ENCODE data around the gene ZNF197. TPM values are rescaled to one million over a fixed set of nuclear protein-coding genes. Genes with fewer than 3 reads are reported as not detected.

The ZNF197 gene
- total and polyA plus RNA-seq, 8 donors = 5.3 to 12.1 (median 6.7) TPM

GRCh38 chr3:44687898-44688297, 63.1 kb downstream of the ZNF197 start:
- no peak for ATAC-seq
- Histone ChIP-seq H3K36me3 (no peaks in the 10 kb centered on the region), H3K4me3 (no peak overlapping the region), H3K27me3 (peaks cover 0 to 12% (median 0%) of the 10 kb centered on the region in 4 donors), H3K9me3 (no peaks in the 10 kb centered on the region), H3K4me1 (peaks cover 0 to 5% (median 4%) of the 10 kb centered on the region in 3 donors), H3K27ac (no peak overlapping the region)
- no peak for DNase-seq
- TF ChIP-seq, protein P1, sequence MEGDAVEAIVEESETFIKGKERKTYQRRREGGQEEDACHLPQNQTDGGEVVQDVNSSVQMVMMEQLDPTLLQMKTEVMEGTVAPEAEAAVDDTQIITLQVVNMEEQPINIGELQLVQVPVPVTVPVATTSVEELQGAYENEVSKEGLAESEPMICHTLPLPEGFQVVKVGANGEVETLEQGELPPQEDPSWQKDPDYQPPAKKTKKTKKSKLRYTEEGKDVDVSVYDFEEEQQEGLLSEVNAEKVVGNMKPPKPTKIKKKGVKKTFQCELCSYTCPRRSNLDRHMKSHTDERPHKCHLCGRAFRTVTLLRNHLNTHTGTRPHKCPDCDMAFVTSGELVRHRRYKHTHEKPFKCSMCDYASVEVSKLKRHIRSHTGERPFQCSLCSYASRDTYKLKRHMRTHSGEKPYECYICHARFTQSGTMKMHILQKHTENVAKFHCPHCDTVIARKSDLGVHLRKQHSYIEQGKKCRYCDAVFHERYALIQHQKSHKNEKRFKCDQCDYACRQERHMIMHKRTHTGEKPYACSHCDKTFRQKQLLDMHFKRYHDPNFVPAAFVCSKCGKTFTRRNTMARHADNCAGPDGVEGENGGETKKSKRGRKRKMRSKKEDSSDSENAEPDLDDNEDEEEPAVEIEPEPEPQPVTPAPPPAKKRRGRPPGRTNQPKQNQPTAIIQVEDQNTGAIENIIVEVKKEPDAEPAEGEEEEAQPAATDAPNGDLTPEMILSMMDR (IDR thresholded peaks at IDR 0.05) = no peak
- intact Hi-C loops (cut with DNase I) = no loop called here
- WGBS, 2 donors = 25 to 36% methylated on average over 1 of the region's 1 CpG
- FAIRE-seq = no peak

Other genes with a start within 250 kb of the ZNF197 start
- gene ZNF445, start 147.4 kb upstream of the ZNF197 start, total RNA-seq = 10 to 100 TPM in 1 of 6 donors, 1 to 10 TPM in 5; 5.1 to 12.9 (median 8.2) TPM
- 1 to 10 TPM; 3.8 to 5.2 TPM for gene ZNF445, start 147.4 kb upstream of the ZNF197 start, polyA plus RNA-seq
- 1 to 10 TPM; 1.3 to 5.2 (median 2.1) TPM for gene ZKSCAN7, start 69.8 kb upstream of the ZNF197 start, total RNA-seq
- gene ZKSCAN7, start 69.8 kb upstream of the ZNF197 start, polyA plus RNA-seq = 1 to 10 TPM; 2.4 to 2.5 TPM
- 1 to 10 TPM in 4 of 6 donors, under 1 TPM in 2; 0.66 to 1.9 (median 1.5) TPM for gene ZNF660, start 40.1 kb upstream of the ZNF197 start, total RNA-seq
- gene ZNF660, start 40.1 kb upstream of the ZNF197 start, polyA plus RNA-seq = 1 to 10 TPM in 1 of 2 donors, under 1 TPM in 1; 0.76 to 1.1 TPM
- 1 to 10 TPM; 2.6 to 5.1 (median 3.0) TPM for gene ZNF35, start 23.7 kb downstream of the ZNF197 start, total RNA-seq
- 1 to 10 TPM; 1.8 to 3.1 TPM for gene ZNF35, start 23.7 kb downstream of the ZNF197 start, polyA plus RNA-seq
- 1 to 10 TPM; 1.5 to 4.2 (median 2.5) TPM for gene ZNF502, start 87.6 kb downstream of the ZNF197 start, total RNA-seq
- 1 to 10 TPM; 3.3 to 5.2 TPM for gene ZNF502, start 87.6 kb downstream of the ZNF197 start, polyA plus RNA-seq
- 1 to 10 TPM; 1.3 to 4.0 (median 2.4) TPM for gene ZNF501, start 104.6 kb downstream of the ZNF197 start, total RNA-seq
- gene ZNF501, start 104.6 kb downstream of the ZNF197 start, polyA plus RNA-seq = 1 to 10 TPM in 1 of 2 donors, under 1 TPM in 1; 0.84 to 1.9 TPM
- 10 to 100 TPM in 5 of 6 donors, 1 to 10 TPM in 1; 9.9 to 19.3 (median 11.9) TPM for gene KIAA1143, start 136.6 kb downstream of the ZNF197 start, total RNA-seq
- gene KIAA1143, start 136.6 kb downstream of the ZNF197 start, polyA plus RNA-seq = 1 to 10 TPM; 4.3 to 6.8 TPM
- under 1 TPM; 0.09 to 0.62 (median 0.35) TPM for gene KIF15, start 136.8 kb downstream of the ZNF197 start, total RNA-seq
- under 1 TPM; 0.16 to 0.19 TPM for gene KIF15, start 136.8 kb downstream of the ZNF197 start, polyA plus RNA-seq
- gene TMEM42, start 236.9 kb downstream of the ZNF197 start, total RNA-seq = 10 to 100 TPM in 1 of 6 donors, 1 to 10 TPM in 5; 4.3 to 11.2 (median 6.2) TPM
- gene TMEM42, start 236.9 kb downstream of the ZNF197 start, polyA plus RNA-seq = 10 to 100 TPM; 15.7 to 20.0 TPM
- gene TGM4, start 249.6 kb downstream of the ZNF197 start, total RNA-seq = not detected
- not detected for gene TGM4, start 249.6 kb downstream of the ZNF197 start, polyA plus RNA-seq

All from pancreas (tissue), 10 donors.